H1 (cell line): Measurements from ENCODE around the gene POLDIP3. TPM values are rescaled to one million over a fixed set of nuclear protein-coding genes. Genes with fewer than 3 reads are reported as not detected.

Experiments used
- CTCF ChIA-PET: fragments of 300-600 bp; sonication (Branson Sonifier 250); formaldehyde crosslinking; loops from one replicate; lab custom pipeline; 2021; ENCODE audit not compliant: partially characterized antibody; lab: Charles Lee
- POLR2A ChIA-PET: fragments of 300-600 bp; sonication (Branson Sonifier 250); formaldehyde crosslinking; loops from one replicate; lab custom pipeline; 2021; ENCODE audit warnings: inconsistent platforms; ENCODE audit not compliant: partially characterized antibody; lab: Charles Lee
- DNase-seq, 2 experiments: peaks; one replicate each; pipeline versions ENCODE4 v3.0.0 to v3.0.0-alpha.2; 2010 to 2022; ENCODE audit warnings: low spot score in 2 of 2, low read depth in 1 of 2, mixed read lengths in 1 of 2
- FAIRE-seq: peaks from 2 replicates; lab custom pipeline; 2011; peaks lifted over from hg19 to GRCh38; lab: Jason Lieb, UNC
- H2AFZ ChIP-seq: 2 replicates; pipeline ENCODE4 v1.8.1; 2012; ENCODE audit warnings: low read length, inconsistent platforms
- H2AK5ac ChIP-seq: 2 replicates; pipeline ENCODE4 v1.6.1; 2013; ENCODE audit warnings: low read depth, low read length
- H2BK120ac ChIP-seq: replicated peaks from 2 replicates; pipeline ENCODE3; 2013; ENCODE audit warnings: low read depth, low read length, inconsistent platforms
- H2BK12ac ChIP-seq: 2 replicates; pipeline ENCODE4 v1.6.1; 2013; ENCODE audit warnings: low read depth, low read length
- H2BK15ac ChIP-seq: 2 replicates; pipeline ENCODE4 v1.6.1; 2013; ENCODE audit warnings: low read length
- H2BK20ac ChIP-seq: 2 replicates; pipeline ENCODE4 v1.6.1; 2013; ENCODE audit warnings: low read length
- H2BK5ac ChIP-seq: 2 replicates; pipeline ENCODE4 v1.6.1; 2013; ENCODE audit warnings: low read depth, low read length
- H3K14ac ChIP-seq: 2 replicates; pipeline ENCODE4 v1.6.1; 2013; ENCODE audit warnings: inconsistent platforms; ENCODE audit not compliant: insufficient read length
- H3K18ac ChIP-seq: 2 replicates; pipeline ENCODE4 v1.6.1; 2013; ENCODE audit warnings: low read length; ENCODE audit errors: extremely low read depth
- H3K23ac ChIP-seq: 2 replicates; pipeline ENCODE4 v1.6.1; 2013; ENCODE audit warnings: inconsistent platforms; ENCODE audit not compliant: insufficient read length
- H3K23me2 ChIP-seq: 2 replicates; pipeline ENCODE4 v1.6.1; 2013; ENCODE audit warnings: low read depth, low read length
- H3K27ac ChIP-seq: 2 replicates; pipeline ENCODE4 v1.6.1; 2011; ENCODE audit warnings: low read depth, low read length, inconsistent platforms
- H3K27me3 ChIP-seq, 4 experiments: replicated peaks in 1 of 4; 1 replicate in 1 of 4; 2 replicates in 3 of 4; pipeline versions ENCODE4 v1.6.1 to v1.8.1; 2011 to 2013; ENCODE audit warnings: low read length in 3 of 4, mild to moderate bottlenecking in 3 of 4, inconsistent platforms in 2 of 4, mixed read lengths in 2 of 4, moderate library complexity in 1 of 4; ENCODE audit not compliant: control insufficient read depth in 3 of 4, insufficient read depth in 3 of 4; ENCODE audit errors: extremely low read depth in 1 of 4
- H3K36me3 ChIP-seq, 4 experiments: 2 replicates each; pipeline versions ENCODE4 v1.6.1 to v1.8.1; 2011 to 2013; ENCODE audit warnings: mild to moderate bottlenecking in 4 of 4, low read length in 3 of 4, moderate library complexity in 2 of 4, control low read depth in 1 of 4, inconsistent platforms in 1 of 4; ENCODE audit not compliant: insufficient read depth in 4 of 4, control insufficient read depth in 2 of 4
- H3K4ac ChIP-seq: replicated peaks from 2 replicates; pipeline ENCODE3; 2013; ENCODE audit warnings: low read length, low read depth, mixed read lengths, inconsistent platforms; ENCODE audit not compliant: insufficient read length
- H3K4me1 ChIP-seq, 4 experiments: replicated peaks in 1 of 4; 1 replicate in 1 of 4; 2 replicates in 3 of 4; pipeline versions ENCODE4 v1.6.1 to v1.8.1; 2011 to 2013; ENCODE audit warnings: low read length in 3 of 4, inconsistent platforms in 2 of 4, mixed read lengths in 1 of 4; ENCODE audit not compliant: insufficient read depth in 4 of 4, control insufficient read depth in 3 of 4
- H3K4me2 ChIP-seq, 2 experiments: 2 replicates each; pipeline versions ENCODE4 v1.6.1 to v1.8.1; 2011 to 2013; ENCODE audit warnings: low read depth in 2 of 2, low read length in 2 of 2, control low read depth in 1 of 2, inconsistent platforms in 1 of 2, mild to moderate bottlenecking in 1 of 2; ENCODE audit not compliant: insufficient read depth in 1 of 2
- H3K4me3 ChIP-seq, 4 experiments: fragments of 200-600, 300-600 bp in 1 of 4; sonication (generic), shearing (Covaris generic), sonication (Bioruptor Twin) in 1 of 4; 2 replicates each; pipeline versions ENCODE4 v1.5.1 to v1.8.1; 2011 to 2016; ENCODE audit warnings: low read length in 4 of 4, low read depth in 3 of 4, control low read depth in 2 of 4, inconsistent platforms in 2 of 4, mild to moderate bottlenecking in 2 of 4, mixed read lengths in 1 of 4, moderate library complexity in 1 of 4; ENCODE audit not compliant: insufficient read depth in 2 of 4; ENCODE audit errors: extremely low read depth in 1 of 4
- H3K56ac ChIP-seq: replicated peaks from 2 replicates; pipeline ENCODE3; 2013; ENCODE audit warnings: low read depth, mild to moderate bottlenecking, mixed read lengths, low read length, inconsistent platforms; ENCODE audit not compliant: insufficient read length
- H3K79me1 ChIP-seq: 2 replicates; pipeline ENCODE4 v1.6.1; 2013; ENCODE audit warnings: low read depth, low read length, control low read depth
- H3K79me2 ChIP-seq, 2 experiments: 2 replicates each; pipeline versions ENCODE4 v1.6.1 to v1.8.1; 2012 to 2013; ENCODE audit warnings: low read length in 2 of 2, mild to moderate bottlenecking in 2 of 2, inconsistent platforms in 1 of 2; ENCODE audit not compliant: insufficient read depth in 2 of 2, control insufficient read depth in 1 of 2
- H3K9ac ChIP-seq, 4 experiments: replicated peaks in 1 of 4; 1 replicate in 1 of 4; 2 replicates in 3 of 4; pipeline versions ENCODE4 v1.6.1 to v1.8.1; 2011 to 2013; ENCODE audit warnings: low read depth in 3 of 4, low read length in 3 of 4, control low read depth in 2 of 4, mild to moderate bottlenecking in 2 of 4, moderate library complexity in 2 of 4, inconsistent platforms in 1 of 4; ENCODE audit errors: extremely low read depth in 1 of 4
- H3K9me3 ChIP-seq, 2 experiments: 2 replicates each; pipeline versions ENCODE4 v1.6.1 to v1.8.1; 2012 to 2013; ENCODE audit warnings: mild to moderate bottlenecking in 2 of 2, moderate library complexity in 2 of 2, control low read depth in 1 of 2, inconsistent platforms in 1 of 2, low read depth in 1 of 2, low read length in 1 of 2, mixed read lengths in 1 of 2; ENCODE audit not compliant: insufficient read depth in 2 of 2
- H4K20me1 ChIP-seq, 2 experiments: replicated peaks in 1 of 2; 2 replicates each; pipeline versions ENCODE3 to v1.8.1; 2011 to 2013; ENCODE audit warnings: inconsistent platforms in 2 of 2, low read length in 2 of 2, mild to moderate bottlenecking in 1 of 2; ENCODE audit not compliant: insufficient read depth in 2 of 2, control insufficient read depth in 1 of 2
- H4K5ac ChIP-seq: 2 replicates; pipeline ENCODE4 v1.6.1; 2013; ENCODE audit warnings: low read length, low read depth, mixed read lengths, inconsistent platforms; ENCODE audit not compliant: insufficient read length
- H4K8ac ChIP-seq: 2 replicates; pipeline ENCODE4 v1.8.0; 2013; ENCODE audit warnings: mild to moderate bottlenecking, moderate library complexity, low read length, inconsistent platforms; ENCODE audit not compliant: insufficient read depth; ENCODE audit errors: extremely low read depth
- H4K91ac ChIP-seq: replicated peaks from 2 replicates; pipeline ENCODE3; 2013; ENCODE audit warnings: low read length, mixed read lengths, inconsistent platforms; ENCODE audit not compliant: insufficient read length
- SAP30 ChIP-seq: fragments of 300-600 bp; sonication (generic); IDR thresholded peaks from 2 replicates; pipeline ENCODE4 v1.7.1; 2012; ENCODE audit warnings: low read length, moderate library complexity, mild to moderate bottlenecking, inconsistent platforms; ENCODE audit not compliant: insufficient read depth, insufficient replicate concordance
- WGBS, 2 experiments: shearing (Covaris generic) in 1 of 2; methylation state at CpG; one replicate each; pipeline versions ENCODE4 v1.1.6 to v1.1.7; 2013 to 2015; ENCODE audit warnings: low lambda C conversion rate in 2 of 2, mixed read lengths in 2 of 2, inconsistent platforms in 1 of 2, low coverage in 1 of 2, missing lambda C conversion rate in 1 of 2; ENCODE audit not compliant: insufficient replicate concordance in 2 of 2, insufficient coverage in 1 of 2, insufficient read length in 1 of 2; ENCODE audit errors: extremely low coverage in 1 of 2, missing lambda C conversion rate in 1 of 2; 5-methylcytosine and 5-hydroxymethylcytosine counted together
- polyA plus RNA-seq, 7 experiments: library from polyadenylated mRNA; depleted of rRNA in 3 of 7; stranded (reverse) in 5 of 7; unstranded in 2 of 7; fragments of >200 nt in 5 of 7; fragments of 200-250 nt in 2 of 7; gene quantifications; 1 replicate in 5 of 7; 2 replicates in 1 of 7; 4 replicates in 1 of 7; pipeline versions ENCODE4 v1.2.1 to v1.2.3, GENCODE V29; 2011 to 2013; ENCODE audit warnings: missing spikeins in 2 of 7, mixed read lengths in 2 of 7
- total RNA-seq: library from RNA; stranded (reverse); fragmentation: NEBNext Ultra II Directional; extraction: Animal tissue kit (Norgen Biotek cat#: 25700); gene quantifications from 2 replicates; pipeline ENCODE4 v1.2.1, GENCODE V29; 2021

The POLDIP3 gene
- total and polyA plus RNA-seq, 2 of the 8 experiments (the other 6 are each of a cell fraction or from before 2014, with no cell fraction given), result 43.5 to 84.6 TPM

GRCh38 chr22:42604403-42604802, 10.3 kb downstream of the POLDIP3 start:
- Histone ChIP-seq H3K36me3 (peaks cover 13 to 46% (median 34%) of the 10 kb centered on the region in 4 experiments), H3K14ac (no peak overlapping the region), H3K23me2 (no peaks in the 10 kb centered on the region), H3K79me1 (peaks cover 16% of the 10 kb centered on the region), H4K91ac (no peak overlapping the region), H2BK15ac (no peak overlapping the region), H2BK120ac (no peak overlapping the region), H3K27ac (no peak overlapping the region), H3K56ac (no peak overlapping the region), H3K9me3 (peaks cover 0 to 5% of the 10 kb centered on the region in 2 experiments; a peak in 1 of 4 replicates), H3K79me2 (peaks cover 19 to 70% of the 10 kb centered on the region in 2 experiments), H4K5ac (no peak overlapping the region), H2AFZ (no peak overlapping the region), H2AK5ac (no peak overlapping the region), H2BK12ac (no peak overlapping the region), H4K8ac (no peak overlapping the region), H3K23ac (no peak overlapping the region), H3K18ac (no peak overlapping the region), H3K4me2 (no peak overlapping the region), H3K4ac (no peak overlapping the region), H2BK20ac (no peak overlapping the region), H3K4me1 (peaks cover 3 to 7% (median 4%) of the 10 kb centered on the region in 4 experiments; a peak in 5 of 7 replicates), H3K4me3 (no peak overlapping the region), H4K20me1 (peaks cover 14 to 28% of the 10 kb centered on the region in 2 experiments), H3K27me3 (no peaks in the 10 kb centered on the region), H3K9ac (peak overlapping the region in 1 of 4 experiments; percentile 37; a peak in 1 of 7 replicates), H2BK5ac (no peak overlapping the region)
- ChIA-PET POLR2A (interaction anchor here (13.9 to 28.3 kb wide), 2 partner anchors 6 to 11 kb away, joined by 399 read pairs; partner anchors contain the start of gene POLDIP3), CTCF (interaction anchor here (0.7 to 1.7 kb wide), 3 partner anchors 9 to 154 kb away, joined by 3 to 4 read pairs (median 4); no protein-coding TSS in a partner anchor)
- DNase-seq (no peak), FAIRE-seq (no peak)
- WGBS, 2 experiments, result 84% methylated on average over 3 of the region's 3 CpGs; no CpG with 5 or more reads in 1 of the 2 experiments
- TF ChIP-seq SAP30, result no peak
